ENCODE data around the gene TYMP. TPM values are rescaled to one million over a fixed set of nuclear protein-coding genes. Genes with fewer than 3 reads are reported as not detected.

The TYMP gene
- total and polyA plus RNA-seq, 2 donors (not counting 1 experiment from before 2014, with no cell fraction given): 3.7 to 40.1 TPM

DNA sequence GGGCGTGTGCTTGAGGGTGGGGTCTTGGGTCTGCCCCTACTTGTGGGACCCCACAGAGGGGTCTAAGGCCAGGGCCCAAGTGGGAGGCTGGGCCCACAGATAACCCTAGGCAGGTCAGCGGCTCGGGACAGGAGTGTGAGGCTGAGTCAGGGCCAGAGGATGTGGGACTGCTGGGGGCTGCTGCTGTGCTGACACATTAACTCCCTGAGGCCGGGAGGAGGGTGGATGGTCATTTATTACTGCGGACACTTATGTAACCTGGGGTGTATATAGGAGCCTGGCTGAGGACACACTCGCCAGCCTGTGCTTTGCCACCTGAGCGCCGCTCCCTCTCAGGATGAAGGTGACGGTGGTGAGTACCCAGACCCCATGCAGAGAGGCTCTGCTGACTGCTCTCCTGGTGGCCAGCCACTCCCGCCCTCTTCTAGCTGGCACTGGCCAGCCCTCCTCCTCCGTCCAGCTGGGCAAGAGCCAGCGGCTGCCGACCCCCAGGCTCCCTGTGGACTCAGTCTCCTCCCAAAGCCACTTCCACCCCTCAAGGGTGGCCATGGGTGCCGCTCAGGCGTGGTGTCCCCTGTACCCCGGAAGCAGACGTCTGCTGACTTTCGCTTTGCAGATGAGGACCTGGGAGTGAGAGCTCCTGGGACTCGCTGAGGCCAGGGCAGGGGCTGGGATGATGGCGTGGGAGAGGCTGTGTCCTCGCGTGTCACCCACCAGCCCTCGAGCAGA is 43.1 kb downstream of the TYMP start, which contains the start of gene MIOX:
MIOX (plus strand) TSS at position 299 of the 729 bp plus-strand sequence; CDS start at position 338, 39 bp downstream.
- TF ChIP-seq CTCF (conservative IDR thresholded peaks at IDR 0.05 in 1 of 2, IDR thresholded peaks at IDR 0.05 in 1 of 2; ENCODE audit: low read depth in 1 of 2, low read length in 2 of 2) (no peak), EZH2 (IDR thresholded peaks at IDR 0.05; ENCODE audit: low read length, missing control alignments) (peak; percentile 35)
- H3K4me3 ChIP-seq (replicated peaks in 1 of 4; ENCODE audit: control extremely low read depth in 1 of 4, insufficient read depth in 1 of 4, low read depth in 3 of 4, low read length in 4 of 4): no peak within 1 kb of the TSS
- no peak within 1 kb of the TSS for H3K27ac ChIP-seq (ENCODE audit: insufficient read depth, low read length)
- no peaks in the 10 kb centered on the region for H3K79me2 ChIP-seq (ENCODE audit: control insufficient read depth, insufficient read depth, low read length)
- H3K36me3 ChIP-seq (ENCODE audit: control insufficient read depth, insufficient read depth, low read length): no peaks in the 10 kb centered on the region
- no peaks in the 10 kb centered on the region for H3K9me3 ChIP-seq (ENCODE audit: control insufficient read depth, insufficient read depth, low read depth, low read length)
- peaks cover 18% of the 10 kb centered on the region for H3K27me3 ChIP-seq (ENCODE audit: control insufficient read depth, insufficient read depth, low read length)
- no peaks in the 10 kb centered on the region for H3K4me1 ChIP-seq (ENCODE audit: control insufficient read depth, extremely low read depth, insufficient read depth, low read length)
- no peaks in the 10 kb centered on the region for H4K20me1 ChIP-seq (ENCODE audit: control insufficient read depth, extremely low read depth, insufficient read depth, low read length)
- no peak within 1 kb of the TSS for H2AFZ ChIP-seq (ENCODE audit: low read length)
- H3K4me2 ChIP-seq (ENCODE audit: extremely low read depth, insufficient read depth, low read length): no peak within 1 kb of the TSS
- no peak for DNase-seq (ENCODE audit: low read depth in 2 of 2)
- no peak within 1 kb of the TSS for H3K9ac ChIP-seq (ENCODE audit: insufficient read depth, low read length)

DNA sequence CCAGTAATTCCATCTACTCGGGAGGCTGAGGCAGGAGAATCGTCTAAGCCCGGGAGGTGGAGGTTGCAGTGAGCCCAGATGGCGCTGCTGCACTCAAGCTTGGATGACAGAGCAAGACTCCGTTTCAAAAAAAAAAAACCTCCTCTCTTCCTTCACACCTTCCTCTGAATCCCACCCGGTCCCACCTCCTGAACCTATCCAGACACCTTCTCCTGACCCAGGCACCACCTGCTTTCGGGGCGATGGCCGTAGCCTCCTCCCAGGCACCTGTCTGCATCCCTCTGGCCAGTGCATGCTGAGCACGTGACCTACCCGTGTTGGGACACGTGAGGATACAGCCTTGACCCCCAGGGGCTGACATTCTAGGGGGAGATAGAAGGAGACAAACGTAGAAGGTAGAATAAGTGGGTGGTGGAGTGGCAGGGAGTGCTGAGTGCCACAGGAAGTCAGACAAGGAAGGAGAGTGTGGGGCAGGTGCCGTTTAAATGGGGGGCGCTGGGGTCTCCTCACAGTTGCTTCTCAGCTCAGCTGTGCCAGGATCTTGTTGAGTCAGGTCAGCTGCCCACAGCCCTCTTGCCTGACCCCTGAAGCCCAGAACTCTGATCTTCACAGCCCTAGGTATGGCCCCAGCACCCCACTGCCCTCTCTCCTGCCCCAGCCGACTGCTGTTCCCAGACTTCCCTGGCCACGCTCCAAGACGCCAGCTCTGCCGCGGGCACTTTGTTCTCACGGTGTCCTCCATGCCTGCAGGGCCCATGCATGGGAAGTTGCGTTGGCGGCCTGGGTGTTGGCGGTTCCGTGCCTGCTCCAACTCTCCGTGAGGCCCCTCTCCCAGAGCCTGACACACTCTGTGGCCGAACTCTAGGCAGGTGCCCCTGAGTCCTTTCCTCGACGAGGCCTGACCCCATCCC is 44.3 kb downstream of the TYMP start:
- no peak overlapping the region for H3K4me2 ChIP-seq (ENCODE audit: extremely low read depth, insufficient read depth, low read length)
- H3K4me3 ChIP-seq (replicated peaks in 1 of 4; ENCODE audit: control extremely low read depth in 1 of 4, insufficient read depth in 1 of 4, low read depth in 3 of 4, low read length in 4 of 4): no peak overlapping the region
- no peak overlapping the region for H3K9ac ChIP-seq (ENCODE audit: insufficient read depth, low read length)
- no peak overlapping the region for H2AFZ ChIP-seq (ENCODE audit: low read length)
- H4K20me1 ChIP-seq (ENCODE audit: control insufficient read depth, extremely low read depth, insufficient read depth, low read length): no peaks in the 10 kb centered on the region
- peak; percentile 9 for TF ChIP-seq EZH2 (IDR thresholded peaks at IDR 0.05; ENCODE audit: low read length, missing control alignments)
- no peak for TF ChIP-seq CTCF (conservative IDR thresholded peaks at IDR 0.05 in 1 of 2, IDR thresholded peaks at IDR 0.05 in 1 of 2; ENCODE audit: low read depth in 1 of 2, low read length in 2 of 2)
- no peak overlapping the region for H3K27ac ChIP-seq (ENCODE audit: insufficient read depth, low read length)
- H3K9me3 ChIP-seq (ENCODE audit: control insufficient read depth, insufficient read depth, low read depth, low read length): no peaks in the 10 kb centered on the region
- H3K4me1 ChIP-seq (ENCODE audit: control insufficient read depth, extremely low read depth, insufficient read depth, low read length): no peaks in the 10 kb centered on the region
- H3K79me2 ChIP-seq (ENCODE audit: control insufficient read depth, insufficient read depth, low read length): no peaks in the 10 kb centered on the region
- no peak for DNase-seq (ENCODE audit: low read depth in 2 of 2)
- H3K36me3 ChIP-seq (ENCODE audit: control insufficient read depth, insufficient read depth, low read length): no peaks in the 10 kb centered on the region
- H3K27me3 ChIP-seq (ENCODE audit: control insufficient read depth, insufficient read depth, low read length): peaks cover 24% of the 10 kb centered on the region

Data from fibroblast of lung (primary cell).